ENCODE results near the gene C1orf141.

The C1orf141 gene

DNA sequence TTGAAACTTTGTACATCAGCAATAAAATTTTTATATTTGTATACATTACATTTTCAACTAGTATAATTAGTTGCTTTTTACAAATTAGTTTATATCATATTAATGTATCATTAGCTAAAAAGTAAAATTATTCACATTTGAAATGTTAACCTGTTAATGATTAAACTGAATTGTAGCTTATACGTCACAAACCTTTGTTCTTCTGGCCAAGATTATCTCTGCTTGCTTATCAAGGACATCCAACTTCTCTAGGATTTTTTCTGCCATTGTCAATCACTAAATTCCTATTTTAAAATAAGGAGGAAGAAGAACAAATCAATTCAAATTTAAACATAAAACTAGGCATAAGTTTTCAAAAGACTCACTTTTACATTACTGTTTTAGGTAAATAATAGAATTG lies 7.8 kb downstream of the C1orf141 start:
- Histone ChIP-seq H3K36me3 (ENCODE audit: control insufficient read depth, insufficient read depth, low read length) (no peaks in the 10 kb centered on the region), H3K27ac (ENCODE audit: insufficient read depth, low read length, poor library complexity, severe bottlenecking) (no peak overlapping the region), H3K4me3 (ENCODE audit: insufficient read depth, low read depth, low read length, poor library complexity, severe bottlenecking) (no peak overlapping the region), H3K4me1 (ENCODE audit: control insufficient read depth, insufficient read depth, low read length, poor library complexity, severe bottlenecking) (no peaks in the 10 kb centered on the region), H3K27me3 (replicated peaks; ENCODE audit: control insufficient read depth, insufficient read depth, low read length, poor library complexity, severe bottlenecking) (no peaks in the 10 kb centered on the region), H3K9me3 (ENCODE audit: control insufficient read depth, low read length) (no peaks in the 10 kb centered on the region)
- no peak for DNase-seq

DNA sequence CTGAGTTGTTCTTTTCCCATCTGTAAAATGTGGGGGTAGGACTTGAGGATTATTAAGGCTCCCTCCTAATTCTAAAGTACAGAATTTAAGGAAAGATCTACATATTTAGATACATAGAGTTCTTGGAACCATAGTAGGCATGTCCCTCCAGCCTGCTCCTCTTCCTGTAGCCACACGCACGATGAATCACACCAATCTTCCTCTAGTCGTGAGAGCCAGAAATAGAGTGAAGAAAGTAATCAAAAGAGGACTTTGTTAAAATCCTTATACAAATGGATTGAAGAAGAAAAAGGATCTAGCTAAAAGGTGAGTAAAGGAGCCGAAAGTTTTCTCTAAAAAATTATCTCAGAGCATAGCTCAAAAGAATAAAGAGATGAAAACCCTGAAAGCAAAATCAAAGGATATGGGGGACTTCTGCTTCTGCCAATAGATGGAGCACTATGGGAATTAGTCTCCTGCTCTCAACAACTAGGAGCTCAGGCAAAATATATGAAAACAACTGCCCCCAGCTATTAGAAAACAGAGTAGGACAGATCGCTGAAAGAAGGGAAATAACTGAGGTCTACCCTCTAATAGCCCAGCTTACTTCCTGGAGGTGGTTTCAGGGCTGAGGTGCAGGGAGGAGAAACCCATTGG lies 8.5 kb downstream of the C1orf141 start:
- no peaks in the 10 kb centered on the region for H3K4me1 ChIP-seq (ENCODE audit: control insufficient read depth, insufficient read depth, low read length, poor library complexity, severe bottlenecking)
- H3K9me3 ChIP-seq (ENCODE audit: control insufficient read depth, low read length): no peaks in the 10 kb centered on the region
- no peaks in the 10 kb centered on the region for H3K27me3 ChIP-seq (replicated peaks; ENCODE audit: control insufficient read depth, insufficient read depth, low read length, poor library complexity, severe bottlenecking)
- DNase-seq: no peak
- no peak overlapping the region for H3K4me3 ChIP-seq (ENCODE audit: insufficient read depth, low read depth, low read length, poor library complexity, severe bottlenecking)
- no peak overlapping the region for H3K27ac ChIP-seq (ENCODE audit: insufficient read depth, low read length, poor library complexity, severe bottlenecking)
- no peaks in the 10 kb centered on the region for H3K36me3 ChIP-seq (ENCODE audit: control insufficient read depth, insufficient read depth, low read length)

DNA sequence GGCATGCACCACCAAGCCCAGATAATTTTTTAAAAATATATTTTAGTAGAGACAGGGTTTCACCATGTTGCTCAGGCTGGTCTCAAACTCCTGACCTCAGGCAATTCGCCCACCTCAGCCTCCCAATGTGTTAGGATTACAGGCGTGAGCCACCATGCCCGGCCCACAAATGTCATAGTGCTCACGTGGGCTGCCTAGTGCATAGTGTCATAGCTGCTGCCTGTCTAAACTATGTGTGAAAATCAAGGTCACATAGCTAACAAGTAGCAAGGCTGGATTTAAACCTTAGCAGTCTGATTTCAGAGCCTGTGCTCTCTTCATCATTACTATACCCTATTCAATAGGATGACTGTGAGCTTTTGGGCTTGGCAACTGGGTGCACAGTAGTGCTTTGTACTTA lies 10.3 kb downstream of the C1orf141 start:
- Histone ChIP-seq H3K9me3 (ENCODE audit: control insufficient read depth, low read length) (no peaks in the 10 kb centered on the region), H3K4me3 (ENCODE audit: insufficient read depth, low read depth, low read length, poor library complexity, severe bottlenecking) (no peak overlapping the region)
- DNase-seq: no peak

DNA sequence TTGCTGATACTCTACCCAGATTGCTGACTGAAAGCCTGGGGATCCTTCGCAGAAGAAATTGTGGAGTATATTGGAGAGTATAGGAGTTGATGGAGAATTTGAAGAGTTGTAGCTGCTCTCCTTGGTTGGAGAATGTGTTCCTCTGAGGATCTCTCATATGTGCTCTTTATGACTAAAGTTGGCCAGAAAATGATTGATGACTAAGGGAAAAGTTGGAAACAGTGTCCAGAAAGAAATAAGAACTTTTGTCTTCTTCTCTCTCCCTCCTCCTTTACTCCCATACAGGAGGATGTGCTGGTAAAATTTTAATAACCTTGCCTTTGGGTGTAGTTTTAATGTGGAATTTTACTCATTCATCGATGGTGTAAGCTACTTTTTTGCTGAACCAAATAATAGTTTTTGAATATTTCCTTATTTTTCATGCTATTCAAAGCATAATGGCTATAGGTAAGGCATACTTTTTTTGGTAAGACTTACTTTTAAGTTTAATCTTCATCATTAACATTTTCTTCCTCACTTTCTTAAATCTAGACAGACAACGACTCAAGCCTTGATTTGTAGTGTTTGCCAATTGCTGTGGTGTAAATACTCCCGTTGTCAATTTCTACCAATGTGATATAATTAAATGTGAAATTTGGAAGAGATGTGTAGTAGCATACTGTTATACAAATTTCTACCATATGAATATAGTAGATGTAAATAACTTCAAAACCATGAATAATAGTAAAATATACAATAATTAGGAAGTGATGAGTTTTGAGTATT lies 13.7 kb downstream of the C1orf141 start:
- no peak for DNase-seq
- Histone ChIP-seq H3K36me3 (ENCODE audit: control insufficient read depth, insufficient read depth, low read length) (no peaks in the 10 kb centered on the region), H3K4me3 (ENCODE audit: insufficient read depth, low read depth, low read length, poor library complexity, severe bottlenecking) (no peak overlapping the region), H3K27ac (ENCODE audit: insufficient read depth, low read length, poor library complexity, severe bottlenecking) (no peak overlapping the region), H3K9me3 (ENCODE audit: control insufficient read depth, low read length) (no peaks in the 10 kb centered on the region), H3K4me1 (ENCODE audit: control insufficient read depth, insufficient read depth, low read length, poor library complexity, severe bottlenecking) (no peaks in the 10 kb centered on the region), H3K27me3 (replicated peaks; ENCODE audit: control insufficient read depth, insufficient read depth, low read length, poor library complexity, severe bottlenecking) (no peaks in the 10 kb centered on the region)

More for the DNA sequence above, 10.3 kb downstream of the C1orf141 start:
- Histone ChIP-seq H3K4me1 (ENCODE audit: control insufficient read depth, insufficient read depth, low read length, poor library complexity, severe bottlenecking) (no peaks in the 10 kb centered on the region), H3K27ac (ENCODE audit: insufficient read depth, low read length, poor library complexity, severe bottlenecking) (no peak overlapping the region), H3K27me3 (replicated peaks; ENCODE audit: control insufficient read depth, insufficient read depth, low read length, poor library complexity, severe bottlenecking) (no peaks in the 10 kb centered on the region), H3K36me3 (ENCODE audit: control insufficient read depth, insufficient read depth, low read length) (no peaks in the 10 kb centered on the region)

DNA sequence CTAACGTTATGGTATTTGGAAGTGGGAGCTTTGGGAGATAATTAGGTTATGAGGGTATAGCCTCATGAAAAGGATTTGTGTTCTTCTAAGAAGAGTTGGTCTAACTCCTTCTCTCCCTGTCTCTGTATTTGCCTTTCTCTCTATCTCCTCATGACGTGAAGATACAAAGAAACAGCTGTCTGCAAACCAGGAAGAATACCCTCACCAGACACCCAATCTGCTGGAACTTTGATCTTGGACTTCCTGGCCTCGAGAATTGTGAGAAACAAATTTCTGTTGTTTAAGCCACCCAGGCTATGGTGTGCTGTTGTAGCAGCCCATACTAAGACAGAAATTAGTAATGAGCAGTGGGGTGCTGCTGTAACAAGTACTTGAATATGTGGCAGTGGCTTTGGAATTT lies 16.1 kb downstream of the C1orf141 start:
- DNase-seq: no peak
- no peak overlapping the region for H3K27ac ChIP-seq (ENCODE audit: insufficient read depth, low read length, poor library complexity, severe bottlenecking)
- no peaks in the 10 kb centered on the region for H3K4me1 ChIP-seq (ENCODE audit: control insufficient read depth, insufficient read depth, low read length, poor library complexity, severe bottlenecking)
- H3K9me3 ChIP-seq (ENCODE audit: control insufficient read depth, low read length): no peaks in the 10 kb centered on the region
- H3K4me3 ChIP-seq (ENCODE audit: insufficient read depth, low read depth, low read length, poor library complexity, severe bottlenecking): no peak overlapping the region
- no peaks in the 10 kb centered on the region for H3K27me3 ChIP-seq (replicated peaks; ENCODE audit: control insufficient read depth, insufficient read depth, low read length, poor library complexity, severe bottlenecking)
- no peaks in the 10 kb centered on the region for H3K36me3 ChIP-seq (ENCODE audit: control insufficient read depth, insufficient read depth, low read length)

DNA sequence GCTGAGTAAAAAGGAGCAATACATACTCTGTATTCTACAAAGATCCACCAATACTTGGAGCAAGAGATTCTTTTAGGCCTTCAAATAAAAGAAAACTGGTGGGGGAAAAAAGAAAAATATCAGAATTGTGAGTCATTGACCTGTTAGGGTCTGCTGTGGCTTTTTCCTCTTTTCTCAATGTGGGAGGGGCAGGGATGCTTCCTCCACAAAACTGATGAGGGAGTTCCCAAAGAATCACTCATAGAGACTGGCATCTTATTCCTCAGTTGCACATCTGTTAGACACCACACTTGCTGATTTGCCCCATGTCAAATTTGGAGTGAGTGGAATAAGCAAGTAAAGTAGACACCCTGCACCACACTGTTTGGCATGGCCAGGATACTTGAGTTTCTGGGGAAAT lies 16.6 kb downstream of the C1orf141 start:
- no peak overlapping the region for H3K4me3 ChIP-seq (ENCODE audit: insufficient read depth, low read depth, low read length, poor library complexity, severe bottlenecking)
- no peak for DNase-seq
- H3K36me3 ChIP-seq (ENCODE audit: control insufficient read depth, insufficient read depth, low read length): no peaks in the 10 kb centered on the region
- H3K4me1 ChIP-seq (ENCODE audit: control insufficient read depth, insufficient read depth, low read length, poor library complexity, severe bottlenecking): no peaks in the 10 kb centered on the region
- no peak overlapping the region for H3K27ac ChIP-seq (ENCODE audit: insufficient read depth, low read length, poor library complexity, severe bottlenecking)
- H3K9me3 ChIP-seq (ENCODE audit: control insufficient read depth, low read length): no peaks in the 10 kb centered on the region
- H3K27me3 ChIP-seq (replicated peaks; ENCODE audit: control insufficient read depth, insufficient read depth, low read length, poor library complexity, severe bottlenecking): no peaks in the 10 kb centered on the region

DNA sequence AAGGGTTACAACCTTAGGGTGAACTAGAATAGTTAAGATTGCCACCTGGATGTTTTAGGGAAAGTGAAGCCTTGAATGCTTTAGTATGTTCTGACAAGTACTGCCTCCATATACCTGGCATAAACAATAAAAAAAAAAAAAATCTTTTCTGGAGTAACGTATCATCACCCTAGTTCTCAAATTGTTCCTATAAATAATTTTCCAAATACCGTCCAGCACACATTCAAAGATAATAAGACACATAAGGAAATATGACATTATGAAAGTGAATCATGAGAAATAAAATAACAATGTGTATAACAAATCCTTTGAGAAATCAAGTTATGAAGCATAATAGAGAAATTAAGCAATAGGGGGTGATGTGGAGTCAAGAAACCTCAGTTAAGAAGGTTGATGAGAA lies 20.6 kb downstream of the C1orf141 start:
- no peaks in the 10 kb centered on the region for H3K27me3 ChIP-seq (replicated peaks; ENCODE audit: control insufficient read depth, insufficient read depth, low read length, poor library complexity, severe bottlenecking)
- no peaks in the 10 kb centered on the region for H3K9me3 ChIP-seq (ENCODE audit: control insufficient read depth, low read length)
- no peak overlapping the region for H3K4me3 ChIP-seq (ENCODE audit: insufficient read depth, low read depth, low read length, poor library complexity, severe bottlenecking)
- H3K4me1 ChIP-seq (ENCODE audit: control insufficient read depth, insufficient read depth, low read length, poor library complexity, severe bottlenecking): no peaks in the 10 kb centered on the region
- H3K36me3 ChIP-seq (ENCODE audit: control insufficient read depth, insufficient read depth, low read length): no peaks in the 10 kb centered on the region
- DNase-seq: no peak
- H3K27ac ChIP-seq (ENCODE audit: insufficient read depth, low read length, poor library complexity, severe bottlenecking): no peak overlapping the region

DNA sequence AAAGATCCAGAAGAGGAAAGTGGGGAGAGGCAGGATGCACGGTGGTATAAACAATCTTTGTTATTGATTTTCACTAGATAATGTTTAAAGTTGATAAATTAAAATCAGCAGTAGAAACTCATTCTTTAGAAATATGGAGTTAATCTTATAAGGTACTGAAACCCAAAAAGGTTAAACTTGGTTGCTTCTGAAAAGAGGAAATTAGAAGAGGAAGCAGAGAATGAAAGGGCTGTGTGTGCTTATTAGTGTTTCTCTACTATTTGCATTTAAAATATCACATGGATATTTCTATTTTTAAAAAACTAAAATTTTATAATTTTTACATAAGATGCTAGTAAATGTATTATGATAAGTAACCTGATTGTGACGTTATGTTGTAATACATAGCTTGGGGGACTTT lies 24.4 kb downstream of the C1orf141 start:
- no peaks in the 10 kb centered on the region for H3K4me1 ChIP-seq (ENCODE audit: control insufficient read depth, insufficient read depth, low read length, poor library complexity, severe bottlenecking)

DNA sequence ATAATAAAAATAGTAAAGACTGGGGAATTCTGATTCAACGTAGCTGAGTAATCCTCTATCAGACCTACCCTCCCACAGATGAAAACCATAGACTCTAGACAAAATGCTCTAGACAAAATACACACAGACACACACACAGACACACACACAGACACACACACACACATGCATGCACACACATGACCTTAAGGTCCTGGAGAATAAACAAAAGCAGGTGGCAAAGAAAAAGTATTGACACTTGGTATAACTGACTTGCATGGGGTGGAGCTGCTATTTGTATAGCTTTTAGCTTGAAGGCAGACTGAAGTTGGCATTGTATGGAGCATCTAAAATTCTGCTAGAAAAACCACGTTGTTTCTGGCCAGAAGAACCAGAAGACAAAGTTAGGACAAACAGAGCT lies 29.3 kb downstream of the C1orf141 start:
- H3K4me1 ChIP-seq (ENCODE audit: control insufficient read depth, insufficient read depth, low read length, poor library complexity, severe bottlenecking): no peaks in the 10 kb centered on the region
- H3K9me3 ChIP-seq (ENCODE audit: control insufficient read depth, low read length): no peaks in the 10 kb centered on the region
- H3K4me3 ChIP-seq (ENCODE audit: insufficient read depth, low read depth, low read length, poor library complexity, severe bottlenecking): no peak overlapping the region
- DNase-seq: no peak
- no peak overlapping the region for H3K27ac ChIP-seq (ENCODE audit: insufficient read depth, low read length, poor library complexity, severe bottlenecking)
- no peaks in the 10 kb centered on the region for H3K27me3 ChIP-seq (replicated peaks; ENCODE audit: control insufficient read depth, insufficient read depth, low read length, poor library complexity, severe bottlenecking)
- H3K36me3 ChIP-seq (ENCODE audit: control insufficient read depth, insufficient read depth, low read length): no peaks in the 10 kb centered on the region

More for the DNA sequence above, 24.4 kb downstream of the C1orf141 start:
- H3K4me3 ChIP-seq (ENCODE audit: insufficient read depth, low read depth, low read length, poor library complexity, severe bottlenecking): no peak overlapping the region
- no peak overlapping the region for H3K27ac ChIP-seq (ENCODE audit: insufficient read depth, low read length, poor library complexity, severe bottlenecking)
- H3K27me3 ChIP-seq (replicated peaks; ENCODE audit: control insufficient read depth, insufficient read depth, low read length, poor library complexity, severe bottlenecking): no peaks in the 10 kb centered on the region
- H3K36me3 ChIP-seq (ENCODE audit: control insufficient read depth, insufficient read depth, low read length): no peaks in the 10 kb centered on the region
- no peak for DNase-seq
- no peaks in the 10 kb centered on the region for H3K9me3 ChIP-seq (ENCODE audit: control insufficient read depth, low read length)

DNA sequence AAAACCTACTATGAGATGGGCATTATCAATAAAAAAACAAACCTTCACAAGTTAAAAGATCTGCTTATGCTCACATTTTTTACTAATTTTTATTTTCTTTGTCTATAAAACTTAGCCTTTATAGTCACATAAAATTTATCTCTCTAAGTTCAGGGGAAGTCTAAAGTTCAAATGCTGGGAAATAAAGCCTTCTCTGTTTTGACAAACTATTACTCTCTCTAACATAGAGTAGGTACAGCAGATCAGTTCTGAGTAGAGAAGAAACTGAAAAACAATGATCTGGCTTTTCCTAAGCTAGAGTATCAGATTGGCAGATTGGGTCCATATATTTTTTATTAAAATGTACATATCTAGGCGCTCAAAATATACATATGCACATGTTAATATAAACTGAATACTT lies 31.2 kb downstream of the C1orf141 start:
- no peak overlapping the region for H3K27ac ChIP-seq (ENCODE audit: insufficient read depth, low read length, poor library complexity, severe bottlenecking)
- no peaks in the 10 kb centered on the region for H3K36me3 ChIP-seq (ENCODE audit: control insufficient read depth, insufficient read depth, low read length)
- H3K27me3 ChIP-seq (replicated peaks; ENCODE audit: control insufficient read depth, insufficient read depth, low read length, poor library complexity, severe bottlenecking): no peaks in the 10 kb centered on the region
- DNase-seq: no peak
- no peak overlapping the region for H3K4me3 ChIP-seq (ENCODE audit: insufficient read depth, low read depth, low read length, poor library complexity, severe bottlenecking)
- no peaks in the 10 kb centered on the region for H3K4me1 ChIP-seq (ENCODE audit: control insufficient read depth, insufficient read depth, low read length, poor library complexity, severe bottlenecking)
- H3K9me3 ChIP-seq (ENCODE audit: control insufficient read depth, low read length): no peaks in the 10 kb centered on the region
